Stimulated activated CD8-positive, alpha-beta memory T cell treated with anti-CD3 and anti-CD28 coated beads, Interleukin-12 subunit alpha, Interleukin-12 subunit beta, amount 100 ng/mL, for 4 hours (primary cell): ENCODE results near the gene SLC45A1.
"Not testable (repeated sequence)": the region's sequence is repeated elsewhere in the genome, so short reads cannot be mapped to it uniquely, and the experiment has no call there.

Source experiments
- DNase-seq: peaks from one replicate; pipeline ENCODE4 v3.0.0-alpha.2; 2020; ENCODE audit warnings: low read depth

Gene SLC45A1

DNA sequence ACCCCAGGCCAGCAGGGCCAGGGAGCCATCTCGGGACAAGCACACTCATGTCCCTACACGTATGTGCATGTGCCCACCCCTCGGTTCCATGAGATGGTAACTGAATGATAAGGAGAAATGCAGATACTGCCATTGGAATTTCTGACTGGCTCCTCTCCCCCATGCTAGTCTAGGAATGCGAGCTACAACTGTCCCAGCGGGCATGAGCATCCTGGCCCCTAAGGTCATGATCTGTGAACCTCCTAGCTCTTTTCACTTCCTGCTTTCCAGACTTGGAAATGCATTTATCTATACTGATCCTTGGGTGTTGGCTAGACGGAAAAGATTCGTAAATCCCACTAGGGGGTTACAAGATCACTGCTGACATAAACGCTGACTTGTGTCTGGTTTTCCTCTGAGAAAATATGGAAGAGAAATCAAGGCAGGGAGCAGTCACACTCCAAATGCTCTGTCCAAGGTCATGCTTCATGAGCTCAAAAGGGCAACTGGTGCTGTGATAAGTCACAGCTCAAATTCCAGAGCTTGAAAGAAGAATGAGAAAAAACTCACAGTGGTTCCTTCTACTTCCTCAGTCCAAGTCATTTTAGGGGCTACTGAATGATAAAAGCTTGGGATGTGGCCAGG lies 49.8 kb downstream of the SLC45A1 start:
- no peak for DNase-seq

DNA sequence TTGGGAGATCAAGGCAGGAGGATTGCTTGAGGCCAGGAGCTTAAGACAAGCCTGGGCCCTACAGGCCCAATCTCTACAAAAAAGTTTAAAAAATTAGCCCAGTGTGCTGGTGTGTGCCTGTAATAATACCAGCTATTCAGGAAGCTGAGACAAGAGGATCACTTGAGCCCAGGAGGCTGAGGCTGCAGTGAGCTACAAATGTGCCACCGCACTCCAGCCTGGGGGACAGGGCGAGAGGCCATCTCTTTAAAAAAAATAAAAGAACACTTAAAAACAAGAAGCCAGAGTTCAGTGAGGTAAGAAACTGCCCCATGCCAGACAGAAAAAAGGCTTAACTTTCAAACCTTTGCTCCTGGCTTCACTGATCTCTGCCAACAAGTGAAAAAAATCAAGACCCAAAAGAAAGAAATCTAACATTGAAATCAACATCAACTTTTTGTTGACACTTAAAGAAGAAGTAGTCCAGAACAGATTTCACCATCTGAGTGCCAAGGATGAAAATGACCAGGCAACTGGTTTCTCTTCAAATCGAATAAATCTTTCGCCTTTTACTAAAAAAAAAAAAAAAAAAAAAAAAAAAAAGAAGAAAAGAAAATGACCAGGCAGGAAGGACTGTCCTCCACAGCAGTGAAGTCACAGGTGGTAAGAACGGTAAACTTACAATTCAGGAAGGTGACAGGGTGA lies 51.2 kb downstream of the SLC45A1 start:
- no peak for DNase-seq

DNA sequence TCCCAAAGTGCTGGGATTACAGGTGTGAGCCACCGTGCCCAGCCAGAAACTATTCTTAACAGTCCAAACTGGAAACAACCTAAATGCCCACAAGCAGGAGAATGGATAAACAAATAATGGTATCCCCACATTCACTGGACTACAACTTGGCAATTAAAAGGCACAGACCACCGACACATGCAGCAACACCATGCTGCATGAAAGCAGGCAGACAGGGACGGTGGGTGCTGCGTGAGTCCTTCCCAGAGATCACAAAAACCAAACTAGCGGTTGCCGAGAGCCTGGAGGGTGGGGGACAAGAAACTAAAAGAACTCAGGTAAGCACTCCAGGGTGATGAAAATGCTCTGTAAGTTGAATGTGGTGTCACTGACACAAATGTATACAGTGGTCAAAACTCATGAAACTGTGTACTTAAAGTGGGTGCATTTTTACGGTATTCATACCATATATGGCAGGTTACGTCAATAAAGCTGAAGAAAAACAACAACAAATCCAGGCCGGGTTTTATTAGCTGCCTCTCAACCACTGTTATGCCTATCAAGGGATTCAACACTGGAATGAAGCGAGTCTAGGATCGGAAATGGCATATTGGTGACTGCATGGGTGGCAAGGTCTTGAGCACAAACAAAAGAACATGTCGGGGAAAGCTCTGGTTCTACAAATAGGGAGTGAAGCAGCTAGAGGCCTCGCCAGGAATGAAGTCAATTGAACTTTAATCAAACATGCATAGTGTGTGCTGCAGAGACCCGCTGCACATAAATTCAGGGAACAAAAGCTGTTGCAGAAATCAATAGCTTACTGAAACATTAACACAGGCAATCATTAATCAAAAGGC lies 52.4 kb downstream of the SLC45A1 start:
- no peak for DNase-seq

DNA sequence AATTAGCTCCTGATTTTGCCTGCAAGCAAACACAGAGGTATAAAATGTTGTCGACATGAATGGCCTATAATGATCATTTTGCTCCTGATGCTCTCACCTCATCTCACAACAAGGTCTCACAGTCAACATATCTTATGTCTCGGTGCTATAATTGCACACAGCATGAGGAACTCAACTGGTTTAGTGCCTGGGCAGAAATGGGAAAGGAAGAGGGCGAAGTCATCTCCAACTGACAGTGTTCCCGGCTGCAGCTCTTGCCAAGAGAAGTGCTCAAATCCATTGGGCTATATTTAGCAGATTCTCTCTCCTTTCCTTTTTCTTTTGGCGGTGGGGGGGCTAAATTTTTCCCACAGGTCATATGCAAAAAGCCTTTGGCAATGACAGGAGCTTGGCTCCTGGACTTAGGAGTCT lies 53.0 kb downstream of the SLC45A1 start:
- no peak for DNase-seq

GRCh38 chr1:8371372-8371991 lies 53.6 kb downstream of the SLC45A1 start:
- no peak for DNase-seq

DNA sequence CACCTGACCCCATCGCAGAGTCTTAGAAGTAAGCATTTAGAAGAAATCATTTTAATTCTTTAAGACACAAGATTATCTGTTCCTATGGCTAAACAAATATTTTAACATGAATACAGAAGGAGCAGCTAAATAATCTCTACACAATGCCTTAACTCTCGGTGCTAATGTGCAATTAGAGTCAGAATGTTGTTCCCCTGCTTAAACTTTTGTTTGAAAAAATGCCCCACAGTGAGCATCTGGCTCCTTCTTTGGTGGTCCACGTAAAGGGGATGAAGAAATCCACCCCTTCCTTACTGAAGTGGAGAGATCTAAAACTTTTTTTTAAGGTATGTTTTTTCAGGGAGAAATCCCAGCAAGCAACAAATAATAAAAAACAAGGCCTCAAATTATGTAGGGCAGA lies 55.2 kb downstream of the SLC45A1 start:
- DNase-seq, result no peak

GRCh38 chr1:8373581-8374241 lies 55.8 kb downstream of the SLC45A1 start:
- DNase-seq, result no peak

DNA sequence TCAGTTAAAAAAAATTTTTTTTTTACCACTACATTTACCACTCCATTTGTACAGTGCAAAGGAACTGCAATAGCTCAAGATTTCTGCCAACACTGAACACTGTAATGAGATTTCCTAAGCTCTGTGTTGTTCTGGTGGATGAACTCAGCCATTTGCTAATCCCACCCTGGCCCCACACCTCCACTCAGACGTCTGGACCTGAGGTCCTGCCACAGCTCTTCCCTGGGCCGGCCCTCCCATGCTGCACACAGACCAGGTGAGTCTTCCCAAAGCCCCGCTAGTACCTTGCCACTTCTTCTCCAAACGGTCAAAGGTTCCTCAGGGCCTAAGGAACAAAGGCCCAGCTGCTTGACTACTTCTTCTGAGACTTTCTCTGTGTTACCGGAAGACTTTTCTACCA lies 56.4 kb downstream of the SLC45A1 start:
- no peak for DNase-seq

DNA sequence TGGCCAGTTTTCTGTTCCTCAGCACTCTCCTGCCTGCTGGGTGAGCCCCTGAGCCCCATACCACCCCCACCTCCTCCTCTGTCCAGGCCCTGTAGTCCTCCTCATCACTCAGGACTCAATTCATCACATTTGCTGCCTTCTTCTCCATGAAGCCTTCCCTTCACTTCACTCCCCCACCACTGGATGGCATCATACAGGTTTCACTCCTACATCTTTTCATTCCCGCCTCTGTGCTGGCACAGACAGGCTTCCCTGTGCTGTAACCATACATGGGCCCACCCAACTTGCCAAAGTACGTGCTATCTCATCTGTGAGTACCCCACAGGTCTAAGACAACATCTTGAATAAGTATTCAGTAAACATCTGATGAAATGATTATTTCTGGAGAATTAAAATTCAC lies 56.9 kb downstream of the SLC45A1 start:
- no peak for DNase-seq

- DNase-seq, result no peak
Observed at GRCh38 chr1:8376358-8376840, 58.5 kb downstream of the SLC45A1 start.

GRCh38 chr1:8377271-8377981 lies 59.5 kb downstream of the SLC45A1 start:
- DNase-seq, result no peak

DNA sequence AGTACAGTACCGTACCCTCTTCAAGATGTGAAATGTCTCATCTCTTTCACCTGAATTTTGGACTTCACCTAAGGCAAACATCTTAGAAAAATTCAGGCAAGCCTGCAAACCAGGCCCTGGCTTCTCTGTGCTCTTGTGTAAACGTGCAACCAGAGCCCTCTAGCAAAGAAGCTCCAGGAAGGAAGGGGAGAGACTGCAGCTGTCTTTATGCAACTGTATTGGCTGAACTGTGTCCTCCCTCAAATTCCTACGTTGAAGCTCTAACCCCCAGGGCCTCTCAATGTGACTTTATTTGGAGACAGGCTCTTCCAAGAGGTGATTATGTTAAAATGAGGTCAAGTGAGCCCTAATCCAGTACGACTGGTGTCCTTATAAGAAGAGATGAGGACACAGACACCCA lies 60.3 kb downstream of the SLC45A1 start:
- no peak for DNase-seq

- no peak for DNase-seq
Observed at GRCh38 chr1:8378981-8379470, 61.1 kb downstream of the SLC45A1 start.

DNA sequence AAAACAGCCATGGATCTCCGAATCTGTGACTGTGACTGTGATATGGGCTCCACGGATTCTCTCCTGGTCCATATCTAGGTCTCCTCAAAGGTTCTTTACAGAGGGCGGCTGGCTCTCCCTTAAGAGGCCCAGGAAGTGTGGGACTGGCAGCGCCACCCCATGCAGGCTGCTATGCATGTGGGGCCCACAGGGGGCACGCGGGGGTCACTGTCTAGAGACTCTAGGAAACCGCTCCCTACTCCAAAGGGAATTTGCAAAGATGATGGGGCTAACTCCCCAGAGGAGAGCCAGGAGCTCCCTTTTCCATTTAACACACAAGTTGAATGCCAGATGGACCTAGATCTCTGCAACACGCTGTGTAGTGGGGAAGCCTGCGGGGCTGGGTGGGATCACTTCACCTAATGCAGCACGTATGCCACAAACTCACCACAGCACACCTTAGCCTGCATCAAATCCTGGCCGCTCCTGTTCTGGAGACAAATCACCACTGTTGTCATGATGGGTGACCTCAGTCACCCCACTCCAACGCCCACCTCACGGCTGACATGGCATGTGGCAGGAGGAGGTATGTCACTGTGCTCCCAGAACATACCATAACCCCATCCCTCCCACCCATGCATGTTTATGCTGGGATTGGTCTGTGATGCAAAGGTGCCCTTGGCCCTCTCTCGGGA lies 61.7 kb downstream of the SLC45A1 start:
- no peak for DNase-seq

DNA sequence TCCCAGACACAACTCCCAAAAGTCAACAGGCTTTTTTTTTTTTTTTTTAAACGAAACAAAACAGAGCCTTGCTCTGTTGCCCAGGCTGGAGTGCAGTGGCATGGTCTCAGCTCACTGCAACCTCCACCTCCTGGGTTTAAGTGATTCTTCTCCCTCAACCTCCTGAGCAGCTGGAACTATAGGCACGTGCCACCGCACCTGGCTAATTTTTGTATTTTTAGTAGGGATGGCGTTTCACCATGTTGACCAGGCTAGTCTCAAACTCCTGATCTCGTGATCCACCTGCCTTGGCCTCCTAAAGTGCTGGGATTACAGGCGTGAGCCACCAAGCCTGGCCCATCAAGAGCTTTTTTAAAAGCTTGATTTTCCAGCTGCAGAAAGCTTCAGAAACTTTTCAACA lies 62.4 kb downstream of the SLC45A1 start:
- DNase-seq, result not testable (repeated sequence)

GRCh38 chr1:8381618-8382017 lies 63.7 kb downstream of the SLC45A1 start:
- no peak for DNase-seq

DNA sequence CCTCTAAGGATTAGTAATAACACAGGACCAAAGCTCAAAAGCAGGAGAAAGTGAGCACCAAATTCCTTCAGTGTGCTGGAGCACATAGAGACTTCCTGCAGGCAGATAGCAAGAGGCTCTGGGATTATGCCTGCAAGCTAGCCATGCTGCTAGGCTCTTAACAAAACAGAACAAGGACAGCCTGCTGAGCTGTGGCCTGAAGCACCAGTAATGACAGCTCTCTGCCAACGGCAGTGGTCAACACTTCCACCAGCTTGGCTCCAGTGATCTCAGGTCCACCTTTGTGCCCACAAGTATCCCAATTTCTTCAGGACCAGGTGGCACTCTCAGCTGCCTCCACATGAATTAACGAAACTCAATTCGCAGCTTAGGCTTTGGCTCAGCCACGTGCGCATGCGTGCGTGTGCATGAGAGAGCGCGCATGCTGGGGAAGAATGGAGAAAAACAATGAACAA lies 64.2 kb downstream of the SLC45A1 start:
- no peak for DNase-seq

GRCh38 chr1:8382608-8383505 lies 64.9 kb downstream of the SLC45A1 start:
- no peak for DNase-seq

GRCh38 chr1:8384088-8384487 lies 66.2 kb downstream of the SLC45A1 start:
- DNase-seq, result no peak
